Fibroblast of lung (primary cell): Measurements from ENCODE around the gene MED28.

Source experiments
- CTCF ChIP-seq, 2 donors: IDR thresholded peaks in 1 of 2; conservative IDR thresholded peaks in 1 of 2; 1 replicate in 1 of 2; 2 replicates in 1 of 2; pipeline ENCODE4 v1.5.1; 2011 to 2012; ENCODE audit warnings: low read length in 2 of 2, control low read depth in 1 of 2, inconsistent platforms in 1 of 2, low read depth in 1 of 2, mild to moderate bottlenecking in 1 of 2
- EZH2 ChIP-seq: IDR thresholded peaks from 2 replicates; pipeline ENCODE4 v1.5.1; 2012; ENCODE audit warnings: low read length, control low read depth, mild to moderate bottlenecking; ENCODE audit errors: missing control alignments

GRCh38 chr4:17667253-17667652 lies 52.8 kb downstream of the MED28 start:
- TF ChIP-seq CTCF (conservative IDR thresholded peaks at IDR 0.05 in 1 of 2, IDR thresholded peaks at IDR 0.05 in 1 of 2; ENCODE audit: low read depth in 1 of 2, low read length in 2 of 2), result no peak
- no peak for TF ChIP-seq EZH2
